MM.1S (cell line): ENCODE data around the gene CYSRT1.

ENCODE experiments used
- DNase-seq: peaks from one replicate; pipeline ENCODE4 v3.0.0-alpha.2; 2015
- H2AFZ ChIP-seq: fragments of 300-600 bp; sonication (generic); 2 replicates; pipeline ENCODE4 v1.6.0; 2016; ENCODE audit warnings: antibody characterized with exemption, low read length
- H3F3A ChIP-seq: fragments of 300-600 bp; sonication (generic); 2 replicates; pipeline ENCODE4 v1.6.1; 2016; ENCODE audit warnings: mild to moderate bottlenecking, antibody characterized with exemption, low read length, moderate library complexity, mixed read lengths; ENCODE audit not compliant: insufficient read depth
- H3K27ac ChIP-seq: fragments of 300-600 bp; sonication (generic); 2 replicates; pipeline ENCODE4 v1.5.1; 2016; ENCODE audit warnings: mild to moderate bottlenecking, low read length
- H3K27me3 ChIP-seq: fragments of 300-600 bp; sonication (generic); replicated peaks from 2 replicates; pipeline ENCODE4 v1.6.0; 2016; ENCODE audit warnings: low read length; ENCODE audit not compliant: insufficient read depth
- H3K36me3 ChIP-seq: fragments of 300-600 bp; sonication (generic); replicated peaks from 2 replicates; pipeline ENCODE4 v1.6.1; 2016; ENCODE audit warnings: mild to moderate bottlenecking, low read length, mixed read lengths; ENCODE audit not compliant: insufficient read depth
- H3K4me1 ChIP-seq: fragments of 300-600 bp; sonication (generic); 2 replicates; pipeline ENCODE4 v1.6.1; 2016; ENCODE audit warnings: low read length, mixed read lengths
- H3K4me2 ChIP-seq: fragments of 300-600 bp; sonication (generic); 2 replicates; pipeline ENCODE4 v1.6.0; 2016; ENCODE audit warnings: low read depth, low read length
- H3K4me3 ChIP-seq: fragments of 300-600 bp; sonication (generic); 2 replicates; pipeline ENCODE4 v1.5.1; 2016; ENCODE audit warnings: low read length, mixed read lengths
- H3K79me2 ChIP-seq: fragments of 300-600 bp; sonication (generic); 2 replicates; pipeline ENCODE4 v1.6.1; 2016; ENCODE audit warnings: mixed run types, low read length, mixed read lengths
- H3K9ac ChIP-seq: fragments of 300-600 bp; sonication (generic); 2 replicates; pipeline ENCODE4 v1.6.1; 2016; ENCODE audit warnings: low read length, mixed read lengths
- H3K9me2 ChIP-seq: fragments of 300-600 bp; sonication (generic); replicated peaks from 2 replicates; pipeline ENCODE4 v1.6.1; 2016; ENCODE audit warnings: mild to moderate bottlenecking, low read length, mixed read lengths; ENCODE audit not compliant: insufficient read depth
- H3K9me3 ChIP-seq: fragments of 300-600 bp; sonication (generic); replicated peaks from 2 replicates; pipeline ENCODE4 v1.6.1; 2016; ENCODE audit warnings: mild to moderate bottlenecking, low read length, mixed read lengths; ENCODE audit not compliant: insufficient read depth
- H4K20me1 ChIP-seq: fragments of 300-600 bp; sonication (generic); 2 replicates; pipeline ENCODE4 v1.6.1; 2016; ENCODE audit warnings: mild to moderate bottlenecking, low read length, moderate library complexity, mixed read lengths; ENCODE audit not compliant: insufficient read depth
- CTCF ChIP-seq: fragments of 300-600 bp; sonication (generic); IDR thresholded peaks from 2 replicates; pipeline ENCODE4 v1.5.1; 2016; ENCODE audit warnings: antibody characterized with exemption, low read length, mixed read lengths
- EZH2 ChIP-seq: fragments of 300-600 bp; sonication (generic); optimal IDR thresholded peaks from 2 replicates; pipeline ENCODE3; 2017; ENCODE audit warnings: low read depth, mild to moderate bottlenecking, antibody characterized with exemption, low read length, mixed read lengths
- EZH2phosphoT487 ChIP-seq: fragments of 300-600 bp; sonication (generic); IDR thresholded peaks from 2 replicates; pipeline ENCODE4 v1.6.1; 2018; ENCODE audit warnings: antibody characterized with exemption, low read length

CYSRT1 gene

DNA sequence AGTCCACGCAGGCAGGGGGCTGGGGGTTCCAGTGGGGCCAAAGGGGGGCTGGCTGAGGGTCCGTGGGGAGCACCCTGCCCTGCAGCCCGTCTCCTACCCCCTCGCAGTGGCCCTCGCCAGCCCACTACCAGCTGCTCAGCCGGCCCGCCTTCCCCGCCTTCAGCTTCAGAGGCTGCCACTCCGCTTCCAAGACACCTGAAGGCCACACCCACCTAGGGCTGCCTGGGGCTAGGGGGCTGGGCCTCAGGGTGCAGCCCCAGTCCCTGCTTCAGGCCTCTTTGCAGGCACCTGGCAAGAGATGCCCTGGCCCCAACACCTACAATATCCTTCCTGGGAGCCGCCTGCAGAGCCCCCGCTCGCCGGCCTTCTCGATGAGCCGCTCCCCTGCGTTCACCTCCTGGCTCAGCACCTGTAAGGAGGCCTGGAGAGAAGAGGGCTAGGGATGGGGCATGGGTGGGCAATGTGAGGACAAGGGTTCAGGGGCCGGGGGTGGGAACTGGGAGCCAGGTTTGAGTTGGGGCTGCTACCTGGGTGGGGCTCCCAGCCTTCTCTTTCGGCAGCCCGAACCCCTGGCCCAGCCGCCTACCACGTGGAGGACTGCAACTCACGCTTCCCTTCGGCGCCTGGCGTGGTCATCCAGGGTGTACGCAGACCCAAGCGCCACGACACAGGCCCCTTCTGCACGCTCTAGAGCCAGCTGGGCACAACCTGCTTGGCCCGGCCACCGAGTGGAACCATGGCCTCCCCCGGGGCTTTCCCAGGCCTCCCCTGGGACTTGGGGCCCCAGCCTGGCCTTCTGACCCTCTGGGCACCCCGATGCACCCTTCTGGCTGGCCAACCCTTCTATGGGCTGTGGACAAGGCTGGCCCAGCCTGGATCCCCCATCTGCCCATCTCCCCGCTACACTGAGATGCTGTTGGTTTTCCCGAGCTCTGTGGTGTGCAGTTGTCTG lies 27.9 kb downstream of the CYSRT1 start:
- Histone ChIP-seq H3K9me2 (no peaks in the 10 kb centered on the region), H3K9ac (no peak overlapping the region), H3K27me3 (no peaks in the 10 kb centered on the region), H4K20me1 (no peaks in the 10 kb centered on the region), H3F3A (peaks cover 8% of the 10 kb centered on the region), H3K36me3 (no peaks in the 10 kb centered on the region), H3K79me2 (peaks cover 19% of the 10 kb centered on the region), H3K4me2 (no peak overlapping the region), H3K9me3 (no peaks in the 10 kb centered on the region), H3K4me3 (no peak overlapping the region), H2AFZ (no peak overlapping the region), H3K27ac (no peak overlapping the region), H3K4me1 (peaks cover 10% of the 10 kb centered on the region; the same call in 1 of the 2 replicates)
- TF ChIP-seq CTCF = no peak
- TF ChIP-seq EZH2 = no peak
- no peak for TF ChIP-seq EZH2phosphoT487
- no peak for DNase-seq

DNA sequence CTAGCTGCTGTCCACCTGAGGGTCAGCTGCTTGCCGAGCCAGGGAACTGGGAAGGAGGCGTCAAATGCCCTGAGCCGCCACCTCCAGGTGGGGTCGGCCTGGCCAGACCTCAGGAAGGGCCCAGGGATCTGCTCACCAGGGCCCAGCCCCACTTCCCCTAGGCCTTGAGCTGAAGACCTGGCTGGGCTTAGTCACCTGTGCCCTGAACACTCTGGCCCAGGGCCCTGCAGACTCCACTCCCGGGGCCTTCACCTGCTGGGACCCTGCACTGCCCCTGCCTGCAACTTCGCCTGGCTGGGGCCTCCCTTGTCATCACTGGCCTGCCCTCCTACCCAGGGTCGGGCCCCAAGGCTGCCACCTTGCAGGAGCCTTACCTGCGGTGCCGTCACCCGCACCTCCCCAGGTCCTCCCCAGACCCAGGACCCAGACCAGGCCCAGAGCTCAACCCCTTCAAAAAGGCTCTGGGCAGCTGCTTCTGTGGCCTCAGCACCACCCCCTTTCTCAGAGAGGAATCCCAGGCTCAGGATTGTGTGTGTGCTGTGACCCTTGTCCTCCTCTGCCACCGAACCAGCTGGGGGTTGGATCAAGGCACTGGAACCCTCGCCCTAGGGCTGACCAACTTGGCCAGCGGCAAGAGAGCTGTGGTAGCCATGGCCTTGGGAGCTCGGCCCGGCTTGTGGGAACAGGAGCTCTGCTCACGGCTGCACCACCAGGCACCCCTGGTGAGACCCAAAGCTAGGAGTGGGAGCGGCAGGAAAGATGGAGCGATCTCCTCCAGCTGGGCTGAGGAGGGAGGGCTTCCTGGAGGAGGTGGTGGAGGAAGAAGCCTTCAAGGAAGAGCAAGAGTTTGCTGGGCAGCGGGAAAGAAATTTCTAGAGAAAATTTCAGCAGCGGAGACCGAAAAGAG lies 29.0 kb downstream of the CYSRT1 start:
- H3K9ac ChIP-seq = peak overlapping the region; percentile 63; the same call in 1 of the 2 replicates

More for the DNA sequence above, 29.0 kb downstream of the CYSRT1 start:
- Histone ChIP-seq H3K9me3 (no peaks in the 10 kb centered on the region), H3K27ac (no peak overlapping the region), H3K27me3 (no peaks in the 10 kb centered on the region), H4K20me1 (no peaks in the 10 kb centered on the region), H3K36me3 (peaks cover 1% of the 10 kb centered on the region; the same call in 1 of the 2 replicates), H2AFZ (peak overlapping the region; percentile 99; the same call in 1 of the 2 replicates), H3K4me3 (peak overlapping the region; percentile 79), H3F3A (peaks cover 8% of the 10 kb centered on the region), H3K4me2 (peak overlapping the region; percentile 98), H3K9me2 (no peaks in the 10 kb centered on the region), H3K4me1 (peaks cover 10% of the 10 kb centered on the region; the same call in 1 of the 2 replicates), H3K79me2 (peaks cover 24% of the 10 kb centered on the region)
- no peak for TF ChIP-seq EZH2
- TF ChIP-seq CTCF = no peak
- TF ChIP-seq EZH2phosphoT487 = no peak
- no peak for DNase-seq
